ENCODE results near the gene LRRC27. TPM values are rescaled to one million over a fixed set of nuclear protein-coding genes. Genes with fewer than 3 reads are reported as not detected.
"Not testable (repeated sequence)": the region's sequence is repeated elsewhere in the genome, so short reads cannot be mapped to it uniquely, and the experiment has no call there.

Gene LRRC27
- total RNA-seq, 1 donor from 2014 or later: 3.8 TPM

DNA sequence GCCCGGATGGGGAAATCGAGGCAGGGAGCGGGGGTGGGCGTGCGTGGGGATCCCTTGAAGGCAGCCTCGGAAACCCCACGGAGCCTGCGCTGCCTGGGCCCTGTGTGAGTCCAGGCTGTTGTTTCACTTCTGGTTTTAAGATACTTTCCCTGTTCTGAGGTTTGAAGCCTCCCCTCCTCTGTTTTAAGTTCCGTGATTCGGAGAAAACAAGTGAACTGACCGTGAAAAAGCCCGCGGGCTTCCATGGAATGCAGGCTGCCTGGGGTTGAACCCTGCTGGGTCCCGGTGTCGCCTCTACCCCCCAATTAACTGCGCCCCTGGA lies 401 bp downstream of the LRRC27 start:
- intact Hi-C loops (cut with DNase I): no loop called here

DNA sequence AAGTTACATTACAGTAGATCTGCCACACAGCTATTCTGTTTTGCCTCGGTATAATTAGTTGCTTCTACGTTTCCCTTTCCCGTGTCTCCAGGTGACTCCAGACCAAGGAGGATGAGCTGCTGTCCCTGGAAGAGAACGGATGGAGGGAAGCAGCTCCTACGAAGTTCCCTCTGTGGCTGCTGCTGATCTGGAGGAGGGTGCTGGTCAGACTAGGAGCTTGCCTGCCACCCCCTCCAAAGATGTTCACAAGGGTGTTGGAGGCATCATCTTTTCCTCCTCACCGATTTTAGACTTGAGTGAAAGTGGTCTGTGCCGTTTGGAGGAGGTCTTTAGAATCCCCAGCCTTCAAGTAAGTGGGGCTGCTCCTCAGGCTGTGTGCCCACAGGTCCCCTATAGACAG lies 1.4 kb downstream of the LRRC27 start:
- DNase-seq (ENCODE audit: low spot score): no peak
- intact Hi-C loops (cut with DNase I): no loop called here

More for the DNA sequence above, 401 bp downstream of the LRRC27 start:
- DNase-seq (ENCODE audit: low spot score): no peak

DNA sequence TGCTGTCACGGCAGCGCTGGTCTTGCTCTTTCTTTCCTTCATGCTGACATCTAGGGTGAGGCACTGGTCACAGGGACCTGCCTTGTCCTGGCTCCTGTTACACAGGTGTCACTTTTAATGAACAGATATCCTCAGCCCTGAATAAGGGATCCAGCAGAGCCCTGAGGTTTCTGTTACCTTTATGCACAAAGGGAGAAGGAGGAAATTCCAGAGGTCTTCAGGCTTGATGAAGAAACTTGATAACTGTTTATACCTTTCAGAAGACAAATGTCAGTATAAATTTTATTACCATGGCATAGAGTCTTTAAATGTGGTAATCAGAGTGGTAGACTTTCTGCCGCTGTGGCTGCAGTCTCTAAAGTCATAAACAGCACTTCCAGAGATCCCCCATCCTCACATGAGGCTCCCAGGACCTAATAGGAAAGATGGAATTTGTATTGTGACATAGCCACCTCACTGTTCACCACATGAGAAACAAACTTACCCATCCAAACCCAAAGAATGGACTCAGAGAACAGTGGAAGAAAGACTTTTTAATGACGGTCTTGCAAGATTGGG lies 2.7 kb downstream of the LRRC27 start:
- intact Hi-C loops (cut with DNase I): no loop called here
- no peak for DNase-seq (ENCODE audit: low spot score)

DNA sequence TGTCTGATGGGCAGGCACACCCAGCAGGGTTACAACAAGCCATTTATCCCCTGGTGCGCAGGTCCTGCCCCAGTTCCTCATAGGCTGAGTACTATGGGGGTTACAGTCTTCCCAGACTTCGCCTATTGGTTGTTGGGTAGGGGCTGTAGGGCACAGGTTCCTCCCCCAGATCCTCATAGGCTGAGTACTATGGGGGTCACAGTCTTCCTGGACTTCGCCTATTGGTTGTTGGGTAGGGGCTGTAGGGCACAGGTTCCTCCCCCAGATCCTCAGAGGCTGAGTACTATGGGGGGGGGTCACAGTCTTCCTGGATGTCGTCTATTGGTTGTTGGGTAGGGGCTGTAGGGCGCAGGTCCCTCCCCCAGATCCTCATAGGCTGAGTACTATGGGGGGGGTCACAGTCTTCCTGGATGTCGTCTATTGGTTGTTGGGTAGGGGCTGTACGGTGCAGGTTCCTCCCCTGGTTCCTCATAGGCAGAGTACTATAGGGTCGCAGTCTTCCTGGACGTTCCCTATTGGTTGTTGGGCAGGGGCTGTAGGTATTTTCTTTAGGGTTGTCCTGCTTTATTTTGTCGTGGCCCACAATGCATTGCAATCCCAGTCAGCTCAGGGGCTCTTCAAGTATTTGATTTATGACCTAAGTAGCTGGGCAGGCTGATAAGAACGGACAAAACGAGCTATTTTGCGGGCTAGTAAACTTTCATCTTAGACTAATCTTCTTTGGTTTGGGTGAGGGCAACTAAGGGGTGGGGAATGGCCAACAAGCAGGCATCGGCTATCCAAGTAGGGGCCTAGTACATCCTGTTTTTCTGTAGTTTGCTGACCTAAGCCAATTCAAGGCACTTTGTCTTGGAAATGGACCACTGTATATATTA lies 3.4 kb downstream of the LRRC27 start:
- intact Hi-C loops (cut with DNase I): no loop called here
- no peak for DNase-seq (ENCODE audit: low spot score)

DNA sequence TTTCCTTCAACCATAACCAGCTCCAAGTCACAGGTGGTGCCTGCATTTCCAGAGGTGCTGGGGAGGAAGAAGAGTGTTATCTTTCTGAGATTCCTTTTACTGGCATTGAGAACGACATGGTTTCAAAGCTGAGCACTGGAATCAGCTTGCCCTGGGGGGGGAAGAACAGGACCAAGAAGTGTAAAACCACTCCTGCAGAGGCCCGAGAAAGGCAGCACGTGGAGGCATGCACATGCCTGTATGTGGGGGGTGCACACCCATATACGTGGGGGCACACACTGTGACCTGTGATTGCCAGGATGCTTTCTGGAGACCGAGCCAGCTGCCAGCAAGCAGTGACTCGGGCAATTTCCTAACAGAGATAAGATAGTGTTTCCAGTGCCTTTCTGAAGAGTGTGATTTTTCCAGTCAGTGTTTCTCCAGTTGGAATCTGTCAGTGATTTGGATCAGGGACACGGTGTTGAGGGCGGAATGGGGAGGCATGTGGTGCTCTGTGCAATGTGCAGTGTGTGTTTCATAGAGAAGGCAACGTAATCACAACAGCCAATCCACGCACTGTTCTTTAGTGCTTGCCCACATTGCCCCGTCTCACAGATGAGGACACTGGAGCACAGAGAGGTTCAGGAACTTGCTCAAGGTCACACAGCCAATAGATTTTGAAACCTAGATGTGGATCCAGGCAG lies 4.2 kb downstream of the LRRC27 start:
- intact Hi-C loops (cut with DNase I): no loop called here
- DNase-seq (ENCODE audit: low spot score): no peak

DNA sequence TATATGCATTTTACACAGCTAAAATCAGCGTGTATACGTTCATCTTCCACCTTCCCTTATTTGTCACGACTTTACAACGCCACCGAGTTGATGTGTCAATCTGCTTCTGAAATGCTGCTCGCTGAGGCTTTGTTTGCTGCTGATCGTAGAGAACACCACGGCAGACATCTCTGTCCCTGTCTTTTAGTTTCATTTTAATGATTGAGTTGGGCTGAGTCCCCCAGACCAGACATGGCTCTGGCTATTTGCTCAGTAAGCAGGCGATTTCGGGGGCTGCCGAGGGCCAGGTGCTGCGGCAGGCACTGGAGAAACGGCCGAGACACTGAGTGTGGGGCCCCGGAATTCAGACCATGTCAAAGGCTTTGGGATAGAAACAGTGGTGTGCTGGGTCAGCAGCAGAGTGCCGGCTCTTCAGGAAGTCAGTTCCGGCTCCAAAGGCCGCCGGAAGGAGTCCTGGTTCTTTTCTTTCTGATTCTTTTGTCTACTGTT lies 5.0 kb downstream of the LRRC27 start:
- DNase-seq (ENCODE audit: low spot score): no peak
- intact Hi-C loops (cut with DNase I): no loop called here

DNA sequence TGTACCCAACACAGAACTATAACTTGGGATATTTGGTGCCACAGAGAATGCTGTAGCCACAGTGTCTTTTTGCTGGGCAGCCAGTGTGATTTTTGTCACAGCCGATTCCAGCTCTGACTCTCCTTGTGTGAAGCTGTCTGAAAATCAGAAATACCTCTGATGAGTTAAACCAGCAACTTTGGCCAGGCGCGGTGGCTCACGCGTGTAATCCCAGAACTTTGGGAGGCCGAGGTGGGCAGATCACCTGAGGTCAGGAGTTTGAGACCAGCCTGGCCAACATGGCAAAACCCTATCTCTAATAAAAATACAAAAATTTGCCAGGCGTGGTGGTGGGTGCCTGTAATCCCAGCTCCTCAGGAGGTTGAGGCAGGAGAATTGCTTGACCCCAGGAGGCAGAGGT lies 5.9 kb downstream of the LRRC27 start:
- intact Hi-C loops (cut with DNase I); DNase-seq (ENCODE audit: low spot score): not testable (repeated sequence)

DNA sequence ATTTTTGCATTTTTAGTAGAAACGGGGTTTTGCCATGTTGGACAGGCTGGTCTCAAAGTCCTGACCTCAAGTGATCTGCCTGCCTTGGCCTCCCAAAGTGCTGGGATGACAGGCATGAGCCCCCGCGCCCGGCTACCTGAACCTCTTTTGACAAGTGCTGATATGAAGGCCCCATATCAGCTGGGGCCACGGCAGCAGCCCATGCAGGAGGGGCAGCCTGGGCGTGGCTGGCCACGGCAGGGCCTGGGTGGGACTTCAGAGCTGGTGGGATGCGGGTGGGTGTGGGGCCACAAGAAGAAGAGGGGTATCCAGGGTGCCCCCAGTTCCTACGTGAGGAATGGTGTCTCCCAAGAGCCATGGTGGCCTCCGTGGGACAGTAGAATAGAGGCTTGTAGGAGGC lies 6.9 kb downstream of the LRRC27 start:
- intact Hi-C loops (cut with DNase I): no loop called here

DNA sequence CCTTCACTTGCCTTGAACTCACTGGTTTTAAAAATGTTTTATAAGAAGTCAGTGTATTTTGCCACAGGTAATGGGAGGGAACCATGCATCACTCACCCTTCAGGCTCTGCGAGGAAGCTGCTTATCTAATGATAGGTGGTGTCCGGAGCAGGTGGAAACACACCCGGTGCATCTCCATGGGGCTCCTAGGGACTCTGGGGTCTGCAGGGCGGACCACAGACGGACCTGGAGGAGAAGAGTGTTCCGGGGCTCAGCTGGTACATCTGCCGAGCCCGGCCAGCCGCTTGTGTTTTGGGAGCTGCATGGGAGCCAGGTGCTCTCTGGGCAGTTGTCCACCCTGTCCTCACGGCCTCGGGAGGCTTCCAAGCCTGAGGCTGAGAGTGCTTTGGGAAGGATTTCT lies 7.3 kb downstream of the LRRC27 start:
- no peak for DNase-seq (ENCODE audit: low spot score)
- intact Hi-C loops (cut with DNase I): no loop called here

More for the DNA sequence above, 6.9 kb downstream of the LRRC27 start:
- DNase-seq (ENCODE audit: low spot score): no peak

DNA sequence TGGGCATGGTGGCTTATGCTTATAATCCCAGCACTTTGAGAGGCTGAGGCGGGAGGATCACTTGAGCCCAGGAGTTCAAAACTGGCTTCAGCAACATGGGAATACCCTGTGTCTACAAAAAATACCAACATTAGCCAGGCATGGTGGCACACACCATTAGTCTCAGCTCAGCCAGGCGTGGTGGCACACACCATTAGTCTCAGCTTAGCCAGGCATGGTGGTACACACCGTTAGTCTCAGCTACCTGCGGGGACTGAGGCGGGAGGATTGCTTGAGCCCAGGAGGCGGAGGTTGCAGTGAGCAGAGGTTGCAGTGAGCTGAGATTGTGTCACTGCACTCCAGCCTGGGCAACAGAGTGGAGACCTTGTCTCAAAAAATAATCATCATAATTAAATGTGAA lies 9.0 kb downstream of the LRRC27 start:
- no peak for DNase-seq (ENCODE audit: low spot score)
- intact Hi-C loops (cut with DNase I): no loop called here

DNA sequence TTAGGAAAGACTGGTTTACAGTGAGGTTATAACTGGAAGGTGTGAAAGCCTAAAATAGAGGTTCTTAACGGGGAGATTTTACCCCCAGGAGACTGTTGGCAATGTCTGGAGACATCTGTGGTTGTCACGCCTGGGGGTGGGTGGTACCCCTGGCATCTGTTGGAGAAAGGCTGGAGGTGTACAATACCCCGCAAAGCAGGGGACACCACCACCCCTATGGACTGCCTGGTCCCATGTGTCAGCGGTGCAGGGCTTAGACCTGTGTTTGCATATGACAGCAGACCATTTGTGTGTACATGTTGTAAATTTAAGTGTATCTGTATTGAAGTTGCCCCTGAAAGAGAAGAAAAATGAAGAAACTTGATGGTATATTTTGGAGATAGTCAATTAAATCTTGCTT lies 9.8 kb downstream of the LRRC27 start:
- intact Hi-C loops (cut with DNase I): no loop called here
- no peak for DNase-seq (ENCODE audit: low spot score)

DNA sequence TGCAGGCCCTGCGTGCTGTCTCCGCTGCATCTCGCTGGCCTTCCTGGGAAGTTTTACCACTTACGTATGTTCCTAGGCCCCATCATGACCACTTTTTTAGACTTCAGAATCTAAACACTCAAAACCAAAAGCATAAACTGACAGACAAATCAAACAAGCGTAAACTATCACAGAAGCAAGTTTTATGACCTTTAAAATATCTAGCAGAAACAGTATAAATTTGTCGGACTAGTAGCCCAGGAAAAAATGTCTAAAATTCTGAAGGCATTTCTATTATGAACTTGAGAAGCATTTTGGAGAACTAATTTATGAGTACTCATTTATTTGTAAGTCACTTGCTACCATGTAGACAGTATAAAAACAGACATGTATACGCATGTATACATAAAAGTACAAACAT lies 10.6 kb downstream of the LRRC27 start:
- no peak for DNase-seq (ENCODE audit: low spot score)
- intact Hi-C loops (cut with DNase I): no loop called here

DNA sequence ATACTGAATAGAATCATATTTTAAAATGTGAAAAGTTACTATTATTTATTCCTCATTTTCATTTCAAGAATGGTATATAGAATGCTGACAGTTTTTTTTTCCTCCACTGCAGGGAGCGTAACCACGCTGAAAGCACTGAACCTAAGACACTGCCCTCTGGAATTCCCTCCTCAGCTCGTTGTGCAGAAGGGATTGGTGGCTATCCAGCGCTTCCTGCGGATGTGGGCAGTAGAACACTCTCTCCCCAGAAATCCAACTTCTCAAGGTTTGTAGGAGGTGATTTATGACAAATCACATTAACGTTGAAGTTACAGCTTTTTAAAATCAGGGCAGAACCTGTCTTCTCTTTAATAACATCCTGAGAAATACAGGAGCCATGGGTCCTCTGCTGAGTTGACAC lies 12.4 kb downstream of the LRRC27 start:
- DNase-seq (ENCODE audit: low spot score): no peak
- intact Hi-C loops (cut with DNase I): no loop called here

DNA sequence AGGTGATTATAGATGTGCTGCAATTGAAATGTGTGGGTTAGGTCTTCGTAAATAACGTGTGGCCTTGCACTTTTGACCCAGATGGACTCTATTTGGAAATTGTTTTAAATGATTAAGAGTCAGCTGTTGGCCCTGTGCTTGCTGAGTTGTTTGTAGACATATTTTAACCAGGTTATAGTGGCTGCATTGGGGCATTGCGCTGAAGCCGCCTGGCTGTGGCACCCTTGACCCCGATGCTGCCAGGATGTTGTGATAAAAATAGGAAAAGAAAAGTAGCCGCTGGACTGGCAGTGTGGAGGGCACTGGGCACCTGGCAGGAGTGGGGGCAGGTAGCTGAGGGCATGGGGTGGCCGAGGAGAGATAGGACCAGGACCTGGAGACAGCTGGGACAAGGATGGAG lies 13.4 kb downstream of the LRRC27 start:
- intact Hi-C loops (cut with DNase I): no loop called here
- DNase-seq (ENCODE audit: low spot score): no peak

DNA sequence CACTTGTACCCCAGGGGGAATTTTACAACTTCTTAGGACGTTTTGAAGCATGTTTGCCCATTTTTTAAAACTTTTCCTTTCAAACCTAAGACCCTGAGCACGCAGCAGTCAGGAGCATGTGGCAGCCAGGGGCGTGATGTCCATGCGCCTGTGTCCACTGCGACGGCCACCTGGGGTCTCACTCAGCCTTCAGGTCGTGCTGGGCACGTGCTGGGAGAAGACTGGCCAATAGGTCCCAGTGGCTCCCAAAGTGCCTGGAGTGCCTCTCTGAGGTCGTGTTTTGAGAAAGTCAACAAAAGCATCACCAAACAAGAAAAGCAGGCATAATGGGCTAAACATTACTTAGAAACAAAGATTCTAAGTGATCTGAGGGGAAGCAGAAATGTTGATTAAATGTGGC lies 14.8 kb downstream of the LRRC27 start:
- DNase-seq (ENCODE audit: low spot score): no peak
- intact Hi-C loops (cut with DNase I): no loop called here

DNA sequence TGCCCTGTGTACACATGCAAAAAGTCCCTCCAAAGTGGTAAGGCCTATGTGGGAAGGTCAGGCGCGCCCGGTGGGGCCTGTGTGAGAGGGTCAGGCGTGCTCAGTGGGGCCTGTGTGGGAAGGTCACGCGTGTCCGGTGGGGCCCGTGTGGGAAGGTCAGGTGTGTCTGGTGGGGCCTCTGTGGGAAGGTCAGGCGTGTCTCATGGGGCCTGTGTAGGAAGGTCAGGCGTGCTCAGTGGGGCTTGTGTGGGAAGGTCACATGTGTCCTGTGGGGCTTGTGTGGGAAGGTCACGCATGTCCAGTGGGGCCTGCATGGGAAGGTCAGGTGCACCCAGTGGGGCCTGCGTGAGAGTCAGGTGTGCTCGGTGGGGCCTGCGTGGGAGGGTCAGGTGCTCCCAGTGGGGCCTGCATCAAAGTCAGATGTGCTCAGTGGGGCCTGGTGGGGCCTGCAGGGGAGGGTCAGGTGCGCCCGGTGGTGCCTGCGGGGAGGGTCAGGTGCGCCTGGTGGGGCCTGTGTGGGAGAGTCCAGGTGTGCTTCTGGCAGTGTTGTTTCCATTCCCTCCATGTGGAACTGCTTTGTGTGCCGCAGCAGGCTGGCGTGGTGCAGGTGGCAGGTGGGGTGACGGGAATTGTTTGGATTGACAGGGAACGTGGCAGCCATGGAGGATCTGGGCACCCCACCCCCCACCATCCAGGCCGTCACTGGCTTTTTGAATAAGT lies 15.4 kb downstream of the LRRC27 start:
- DNase-seq (ENCODE audit: low spot score): no peak
- intact Hi-C loops (cut with DNase I): no loop called here

DNA sequence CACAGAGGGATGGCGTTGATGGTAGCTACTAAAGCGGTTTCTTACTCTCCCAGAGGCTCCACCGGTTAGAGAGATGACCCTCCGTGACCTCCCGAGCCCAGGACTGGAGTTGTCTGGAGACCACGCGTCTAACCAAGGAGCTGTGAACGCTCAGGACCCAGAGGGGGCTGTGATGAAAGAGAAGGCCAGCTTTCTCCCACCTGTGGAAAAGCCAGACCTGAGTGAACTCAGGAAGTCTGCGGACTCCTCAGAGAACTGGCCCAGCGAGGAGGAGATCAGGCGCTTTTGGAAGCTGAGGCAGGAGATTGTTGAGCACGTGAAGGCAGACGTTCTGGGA lies 15.9 kb downstream of the LRRC27 start:
- DNase-seq (ENCODE audit: low spot score): no peak
- intact Hi-C loops (cut with DNase I): no loop called here

DNA sequence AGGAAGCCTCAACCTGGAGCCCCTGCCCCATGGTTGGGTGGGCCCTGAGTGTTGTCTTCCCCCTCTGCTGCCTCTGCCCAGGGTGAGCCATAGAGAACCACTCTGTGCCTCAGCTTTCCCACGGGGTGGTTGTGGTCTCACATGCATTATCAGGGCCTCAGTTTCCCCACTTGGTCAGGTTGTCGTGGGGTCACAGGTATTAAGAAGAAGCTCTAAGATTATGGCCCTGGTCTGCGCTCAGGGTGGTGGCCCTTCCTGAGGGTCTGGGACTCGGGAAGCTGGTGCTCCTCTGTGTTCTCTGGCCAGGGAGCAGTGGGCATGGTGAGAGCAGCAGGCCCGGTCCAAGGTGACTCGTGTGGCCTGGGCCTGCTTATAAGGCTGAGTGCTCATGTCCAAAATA lies 17.8 kb downstream of the LRRC27 start:
- intact Hi-C loops (cut with DNase I): no loop called here
- no peak for DNase-seq (ENCODE audit: low spot score)

DNA sequence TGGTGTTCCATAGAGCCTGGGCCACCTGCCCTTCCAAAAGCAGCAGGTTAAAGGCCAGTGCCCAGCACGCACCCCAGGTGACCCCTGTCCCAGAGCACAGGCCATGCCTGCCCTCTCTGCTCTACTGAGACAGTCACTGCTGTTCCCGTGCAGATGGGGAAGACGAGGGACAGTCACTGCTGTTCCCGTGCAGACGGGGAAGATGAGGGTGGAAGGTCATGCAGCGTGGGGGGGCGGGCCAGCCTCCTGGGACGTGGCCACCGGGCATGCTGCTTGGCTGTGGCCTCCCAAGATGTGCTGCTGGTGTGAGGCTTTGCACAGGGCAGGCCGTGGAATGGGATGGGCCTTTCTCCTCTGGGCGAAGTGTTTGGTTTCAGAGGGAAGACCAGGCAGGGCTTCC lies 18.4 kb downstream of the LRRC27 start:
- intact Hi-C loops (cut with DNase I): no loop called here
- DNase-seq (ENCODE audit: low spot score): no peak

DNA sequence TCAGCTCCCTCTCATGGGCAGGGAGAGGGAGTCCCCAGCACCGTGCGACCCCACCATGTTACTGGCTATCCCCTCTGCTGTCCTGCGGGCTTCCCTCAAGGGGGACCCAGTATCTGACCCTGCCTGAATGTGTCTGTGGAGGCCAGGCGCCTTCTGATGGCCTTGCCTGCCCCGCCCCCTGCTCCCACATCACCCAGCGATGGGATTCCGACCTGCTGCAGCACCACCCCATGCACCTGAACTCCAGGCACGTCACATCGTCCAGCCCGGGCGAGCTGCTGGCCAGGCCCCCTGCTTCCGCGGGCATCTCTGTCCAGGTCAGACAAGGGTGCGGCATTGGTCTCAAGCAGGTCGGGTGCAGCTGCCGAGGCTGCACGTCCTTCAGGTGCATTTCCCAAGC lies 19.0 kb downstream of the LRRC27 start:
- DNase-seq (ENCODE audit: low spot score): no peak
- intact Hi-C loops (cut with DNase I): no loop called here
